Esophagus (tissue), 2 donors: ENCODE measurements around the gene PPP2R2C. TPM values are rescaled to one million over a fixed set of nuclear protein-coding genes. Genes with fewer than 3 reads are reported as not detected.
A peak's percentile ranks its signal among the peaks of the same experiment; 100 is the strongest.

Experiments
- H3K27ac ChIP-seq, 2 donors: one replicate each; pipeline ENCODE4 v1.5.1; 2013; ENCODE audit warnings: low read depth in 2 of 2, mild to moderate bottlenecking in 2 of 2, inconsistent platforms in 1 of 2, low read length in 1 of 2, moderate library complexity in 1 of 2
- H3K27me3 ChIP-seq, 2 donors: one replicate each; pipeline ENCODE4 v1.6.1; 2013; ENCODE audit warnings: low read length in 2 of 2, control low read depth in 1 of 2, mild to moderate bottlenecking in 1 of 2; ENCODE audit not compliant: insufficient read depth in 2 of 2, control insufficient read depth in 1 of 2
- H3K36me3 ChIP-seq, 2 donors: one replicate each; pipeline ENCODE4 v1.6.1; 2013; ENCODE audit warnings: low read length in 1 of 2; ENCODE audit not compliant: control insufficient read depth in 2 of 2, insufficient read depth in 2 of 2
- H3K4me1 ChIP-seq, 2 donors: one replicate each; pipeline ENCODE4 v1.6.1; 2013; ENCODE audit warnings: low read length in 1 of 2; ENCODE audit not compliant: control insufficient read depth in 2 of 2, insufficient read depth in 2 of 2
- H3K4me3 ChIP-seq, 2 donors: one replicate each; pipeline ENCODE4 v1.5.1; 2013; ENCODE audit warnings: low read length in 2 of 2, mild to moderate bottlenecking in 2 of 2, low read depth in 1 of 2, moderate library complexity in 1 of 2
- H3K9me3 ChIP-seq, 2 donors: one replicate each; pipeline ENCODE4 v1.6.1; 2013; ENCODE audit warnings: mild to moderate bottlenecking in 2 of 2, low read depth in 1 of 2, low read length in 1 of 2, moderate library complexity in 1 of 2; ENCODE audit not compliant: control insufficient read depth in 2 of 2, insufficient read depth in 1 of 2
- WGBS, 2 donors: extraction: QIAGEN DNeasy Blood & Tissue Kit; methylation state at CpG; one replicate each; pipeline ENCODE4 v1.1.7; 2013; 5-methylcytosine and 5-hydroxymethylcytosine counted together
- polyA plus RNA-seq, 2 donors: library from polyadenylated mRNA; stranded (reverse); fragments of 200-250 nt; gene quantifications; one replicate each; pipeline ENCODE4 v1.2.3, GENCODE V29; 2013
- donor health status: healthy with polysubstance abuse.
- donor health status: Bipolar disorder and iron deficiency.

PPP2R2C gene
- polyA plus RNA-seq, 2 donors: 23.2 to 26.7 TPM

- Histone ChIP-seq H3K27me3 (no peaks in the 10 kb centered on the region), H3K9me3 (no peaks in the 10 kb centered on the region), H3K4me3 (no peak overlapping the region), H3K36me3 (no peaks in the 10 kb centered on the region), H3K4me1 (peaks cover 0 to 8% of the 10 kb centered on the region in 2 donors), H3K27ac (peak overlapping the region; percentile 14 to 68)
- WGBS, 2 donors: 6 to 9% methylated on average over 7 of the region's 7 CpGs
Measured at GRCh38 chr4:6403400-6403685, 69.1 kb downstream of the PPP2R2C start.

GRCh38 chr4:6402566-6403399, 69.6 kb downstream of the PPP2R2C start:
- Histone ChIP-seq H3K36me3 (no peaks in the 10 kb centered on the region), H3K4me1 (peaks cover 0 to 8% of the 10 kb centered on the region in 2 donors), H3K4me3 (no peak overlapping the region), H3K9me3 (no peaks in the 10 kb centered on the region), H3K27me3 (no peaks in the 10 kb centered on the region), H3K27ac (no peak overlapping the region)
- 42 to 43% methylated on average over 17 to 18 of the region's 18 CpGs for WGBS, 2 donors

- no peaks in the 10 kb centered on the region for H3K27me3 ChIP-seq
- H3K4me1 ChIP-seq: peaks cover 0 to 8% of the 10 kb centered on the region in 2 donors
- H3K27ac ChIP-seq: no peak overlapping the region
- no peaks in the 10 kb centered on the region for H3K36me3 ChIP-seq
- H3K9me3 ChIP-seq: no peaks in the 10 kb centered on the region
- no peak overlapping the region for H3K4me3 ChIP-seq
- 91 to 92% methylated on average over 9 of the region's 9 CpGs for WGBS, 2 donors
Measured at GRCh38 chr4:6401797-6402196, 70.6 kb downstream of the PPP2R2C start.

- Histone ChIP-seq H3K36me3 (no peaks in the 10 kb centered on the region), H3K27me3 (no peaks in the 10 kb centered on the region), H3K4me1 (peaks cover 4 to 25% of the 10 kb centered on the region in 2 donors), H3K27ac (no peak overlapping the region), H3K9me3 (no peaks in the 10 kb centered on the region), H3K4me3 (no peak overlapping the region)
- WGBS, 2 donors: 62 to 67% methylated on average over 12 of the region's 12 CpGs
Measured at GRCh38 chr4:6396696-6397236, 75.6 kb downstream of the PPP2R2C start.

GRCh38 chr4:6395466-6396228, 76.8 kb downstream of the PPP2R2C start:
- Histone ChIP-seq H3K4me1 (peaks cover 7 to 32% of the 10 kb centered on the region in 2 donors), H3K36me3 (no peaks in the 10 kb centered on the region), H3K4me3 (no peak overlapping the region), H3K27ac (no peak overlapping the region), H3K27me3 (no peaks in the 10 kb centered on the region), H3K9me3 (no peaks in the 10 kb centered on the region)
- WGBS, 2 donors: 56 to 67% methylated on average over 17 of the region's 17 CpGs

- H3K36me3 ChIP-seq: no peaks in the 10 kb centered on the region
- H3K4me1 ChIP-seq: peaks cover 7 to 32% of the 10 kb centered on the region in 2 donors
- H3K27me3 ChIP-seq: no peaks in the 10 kb centered on the region
- WGBS, 2 donors: 89 to 94% methylated on average over 10 to 11 of the region's 11 CpGs
- no peak overlapping the region for H3K27ac ChIP-seq
- no peaks in the 10 kb centered on the region for H3K9me3 ChIP-seq
- no peak overlapping the region for H3K4me3 ChIP-seq
Measured at GRCh38 chr4:6394671-6395081, 77.7 kb downstream of the PPP2R2C start.

GRCh38 chr4:6393544-6394475, 78.6 kb downstream of the PPP2R2C start:
- WGBS, 2 donors: 67 to 73% methylated on average over 16 of the region's 16 CpGs
- H3K4me3 ChIP-seq: no peak overlapping the region
- no peaks in the 10 kb centered on the region for H3K27me3 ChIP-seq
- H3K4me1 ChIP-seq: peaks cover 7 to 32% of the 10 kb centered on the region in 2 donors
- H3K9me3 ChIP-seq: no peaks in the 10 kb centered on the region
- H3K36me3 ChIP-seq: no peaks in the 10 kb centered on the region
- H3K27ac ChIP-seq: peak overlapping the region; percentile 41 to 73

GRCh38 chr4:6393066-6393465, 79.3 kb downstream of the PPP2R2C start:
- peaks cover 7 to 32% of the 10 kb centered on the region in 2 donors for H3K4me1 ChIP-seq
- WGBS, 2 donors: 66 to 71% methylated on average over 6 of the region's 6 CpGs
- peak overlapping the region; percentile 41 to 69 for H3K27ac ChIP-seq
- H3K36me3 ChIP-seq: no peaks in the 10 kb centered on the region
- no peaks in the 10 kb centered on the region for H3K27me3 ChIP-seq
- H3K9me3 ChIP-seq: no peaks in the 10 kb centered on the region
- no peak overlapping the region for H3K4me3 ChIP-seq

GRCh38 chr4:6392407-6392806, 80.0 kb downstream of the PPP2R2C start:
- 89 to 90% methylated on average over 7 of the region's 7 CpGs for WGBS, 2 donors
- Histone ChIP-seq H3K27ac (peak overlapping the region; percentile 82 to 88), H3K36me3 (no peaks in the 10 kb centered on the region), H3K27me3 (no peaks in the 10 kb centered on the region), H3K4me3 (no peak overlapping the region), H3K4me1 (peaks cover 7 to 32% of the 10 kb centered on the region in 2 donors), H3K9me3 (no peaks in the 10 kb centered on the region)
